Hepatocyte (in vitro differentiated cells): Measurements from ENCODE around the gene KIF5C. TPM values are rescaled to one million over a fixed set of nuclear protein-coding genes. Genes with fewer than 3 reads are reported as not detected.

Source experiments
- DNase-seq: peaks from one replicate; pipeline ENCODE4 v3.0.0-alpha.2; 2016; ENCODE audit warnings: low spot score
- H2AFZ ChIP-seq: fragments of 200-600 bp; sonication (generic); 2 replicates; pipeline ENCODE4 v1.6.0; 2016; ENCODE audit warnings: antibody characterized with exemption, mild to moderate bottlenecking
- H3K27ac ChIP-seq: fragments of 200-600 bp; sonication (generic); 2 replicates; pipeline ENCODE4 v1.5.1; 2016; ENCODE audit warnings: mild to moderate bottlenecking
- H3K27me3 ChIP-seq: fragments of 200-600 bp; sonication (generic); 2 replicates; pipeline ENCODE4 v1.6.1; 2016
- H3K36me3 ChIP-seq: fragments of 200-600 bp; sonication (generic); replicated peaks from 2 replicates; pipeline ENCODE4 v1.5.1; 2016; ENCODE audit warnings: low read depth; ENCODE audit not compliant: insufficient read depth
- H3K4me1 ChIP-seq: fragments of 200-600 bp; sonication (generic); 2 replicates; pipeline ENCODE4 v1.5.1; 2016; ENCODE audit warnings: mild to moderate bottlenecking, moderate library complexity; ENCODE audit not compliant: insufficient read depth
- H3K4me2 ChIP-seq: fragments of 200-600 bp; sonication (generic); 2 replicates; pipeline ENCODE4 v1.6.0; 2016
- H3K4me3 ChIP-seq: fragments of 200-600 bp; sonication (generic); 2 replicates; pipeline ENCODE4 v1.5.1; 2016; ENCODE audit warnings: mild to moderate bottlenecking
- H3K79me2 ChIP-seq: fragments of 200-600 bp; sonication (generic); 2 replicates; pipeline ENCODE4 v1.6.0; 2017; ENCODE audit warnings: mild to moderate bottlenecking
- H3K9me2 ChIP-seq: fragments of 200-600 bp; sonication (generic); replicated peaks from 2 replicates; pipeline ENCODE4 v1.6.0; 2017; ENCODE audit warnings: mild to moderate bottlenecking; ENCODE audit not compliant: insufficient read depth
- H3K9me3 ChIP-seq: fragments of 200-600 bp; sonication (generic); 2 replicates; pipeline ENCODE4 v1.5.1; 2016; ENCODE audit warnings: low read depth, mild to moderate bottlenecking
- H4K20me1 ChIP-seq: fragments of 200-600 bp; sonication (generic); 2 replicates; pipeline ENCODE4 v1.6.0; 2016; ENCODE audit warnings: mild to moderate bottlenecking; ENCODE audit not compliant: insufficient read depth, poor library complexity, severe bottlenecking
- CTCF ChIP-seq: fragments of 200-600 bp; sonication (generic); IDR thresholded peaks from 2 replicates; pipeline ENCODE4 v1.5.1; 2016; ENCODE audit warnings: antibody characterized with exemption, mild to moderate bottlenecking; ENCODE audit not compliant: poor library complexity
- EZH2 ChIP-seq: fragments of 200-600 bp; sonication (generic); IDR thresholded peaks from 2 replicates; pipeline ENCODE4 v1.6.1; 2016; ENCODE audit warnings: antibody characterized with exemption, mild to moderate bottlenecking, borderline replicate concordance
- EZH2phosphoT487 ChIP-seq: fragments of 200-600 bp; sonication (generic); IDR thresholded peaks from one replicate; pipeline ENCODE4 v1.6.1; 2018; ENCODE audit warnings: antibody characterized with exemption, mild to moderate bottlenecking, low read depth, moderate library complexity; ENCODE audit not compliant: unreplicated experiment, severe bottlenecking
- WGBS: methylation state at CpG from one replicate; pipeline ENCODE4 v1.1.6; 2016; ENCODE audit warnings: low lambda C conversion rate; ENCODE audit errors: missing lambda C conversion rate; 5-methylcytosine and 5-hydroxymethylcytosine counted together
- polyA plus RNA-seq: library from polyadenylated mRNA; unstranded; fragments of >200 nt; fragmentation: Nextera tagmentation; extraction: Ambion mirVana; gene quantifications from 2 replicates; pipeline ENCODE4 v1.2.1, GENCODE V29; 2016
- total RNA-seq: library from RNA; depleted of rRNA; stranded (reverse); fragments of >200 nt; gene quantifications from 2 replicates; pipeline ENCODE4 v1.2.3, GENCODE V29; 2014

KIF5C gene
- total and polyA plus RNA-seq, 2 experiments from 2014 or later: 2.1 to 3.6 TPM

DNA sequence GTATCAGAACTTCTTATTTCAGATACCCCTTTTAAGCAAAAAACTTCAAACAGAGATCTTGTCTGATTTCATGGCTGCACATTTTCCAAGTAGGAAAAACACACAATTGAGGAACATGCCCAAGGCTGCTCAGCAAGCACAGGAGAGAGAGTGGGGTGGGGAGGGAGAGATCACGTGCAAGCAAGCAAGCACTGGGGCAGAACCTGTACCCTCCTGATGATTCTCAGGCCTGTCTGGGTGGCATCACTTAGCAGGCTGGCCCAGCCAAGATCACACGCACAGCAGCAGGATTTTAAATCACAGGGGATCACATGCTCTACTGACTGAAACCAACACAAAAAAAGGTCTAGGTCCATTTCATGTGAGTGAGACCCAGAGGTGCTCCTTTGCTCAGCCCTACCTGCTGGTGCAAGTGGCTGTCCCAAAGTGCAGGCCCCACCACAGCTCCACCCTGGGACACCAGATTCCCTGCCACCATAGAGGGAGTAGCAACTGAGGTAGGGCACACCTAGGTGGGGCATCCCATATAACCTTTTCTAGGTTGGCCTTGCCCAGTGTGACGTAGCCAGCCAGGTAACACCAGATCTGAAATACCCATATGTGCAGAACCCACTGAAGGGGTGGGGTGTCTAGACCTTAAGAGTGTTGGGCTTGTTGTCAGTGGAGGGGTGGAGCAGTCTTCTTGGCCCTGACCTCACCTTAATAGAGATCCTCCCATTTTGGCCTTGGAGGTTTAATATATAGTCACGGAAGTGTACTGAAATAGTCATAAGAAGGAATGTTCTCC lies 161.7 kb downstream of the KIF5C start:
- no peak overlapping the region for H3K4me2 ChIP-seq
- H3K27me3 ChIP-seq: peaks cover 8% of the 10 kb centered on the region
- DNase-seq: no peak
- no peaks in the 10 kb centered on the region for H3K36me3 ChIP-seq
- no peaks in the 10 kb centered on the region for H3K4me1 ChIP-seq
- no peak overlapping the region for H3K4me3 ChIP-seq
- WGBS: 94% methylated on average over 4 of the region's 4 CpGs
- TF ChIP-seq CTCF (no peak), EZH2 (no peak), EZH2phosphoT487 (no peak)
- peaks cover 9% of the 10 kb centered on the region for H3K79me2 ChIP-seq
- H4K20me1 ChIP-seq: no peaks in the 10 kb centered on the region
- H3K9me3 ChIP-seq: no peaks in the 10 kb centered on the region
- H2AFZ ChIP-seq: no peak overlapping the region
- H3K27ac ChIP-seq: no peak overlapping the region
- H3K9me2 ChIP-seq: no peaks in the 10 kb centered on the region

DNA sequence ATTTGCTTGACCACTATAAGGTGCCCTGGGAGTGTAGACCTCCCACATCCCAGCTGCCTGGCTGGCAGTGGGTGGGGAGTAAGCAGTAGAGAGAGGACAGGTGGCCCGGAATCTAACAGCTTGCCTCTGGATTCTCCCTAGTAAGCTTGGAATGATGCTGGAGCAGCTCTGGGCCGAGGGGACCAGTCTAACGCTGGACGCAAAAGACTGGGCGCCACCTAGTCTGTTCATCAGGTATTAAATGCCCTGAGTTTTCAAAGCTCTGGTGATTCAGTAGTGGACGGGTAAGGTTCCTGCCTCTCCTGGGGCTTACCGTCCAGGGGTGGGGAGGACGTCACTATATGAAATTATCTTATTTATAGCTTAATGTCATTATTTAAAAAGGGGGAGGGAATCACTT lies 162.8 kb downstream of the KIF5C start:
- H3K36me3 ChIP-seq: no peaks in the 10 kb centered on the region
- peaks cover 13% of the 10 kb centered on the region for H3K79me2 ChIP-seq
- WGBS: 30% methylated on average over 8 of the region's 8 CpGs
- no peaks in the 10 kb centered on the region for H3K9me2 ChIP-seq
- peak; percentile 71 for DNase-seq
- no peaks in the 10 kb centered on the region for H3K9me3 ChIP-seq
- TF ChIP-seq CTCF (peak; percentile 26), EZH2phosphoT487 (no peak)
- H3K4me3 ChIP-seq: no peak overlapping the region
- peaks cover 8% of the 10 kb centered on the region for H3K27me3 ChIP-seq
- H3K4me1 ChIP-seq: no peaks in the 10 kb centered on the region
- H4K20me1 ChIP-seq: no peaks in the 10 kb centered on the region
- peak overlapping the region; percentile 93 for H3K4me2 ChIP-seq
- H3K27ac ChIP-seq: peak overlapping the region; percentile 45
- H2AFZ ChIP-seq: peak overlapping the region; percentile 59

GRCh38 chr2:149038442-149039212 lies 163.6 kb downstream of the KIF5C start, which contains the start of gene LYPD6B:
LYPD6B (plus strand) TSS chr2:149038699; CDS start chr2:149130949, 92,250 bp downstream.
- peak within 1 kb of the TSS; percentile 45 for H3K27ac ChIP-seq
- TF ChIP-seq EZH2phosphoT487 (no peak), EZH2 (no peak), CTCF (peak; percentile 25)

More at GRCh38 chr2:149038442-149039212, 163.6 kb downstream of the KIF5C start, which contains the start of gene LYPD6B:
- Histone ChIP-seq H3K79me2 (peaks cover 17% of the 10 kb centered on the region), H4K20me1 (no peaks in the 10 kb centered on the region), H3K9me2 (no peaks in the 10 kb centered on the region), H3K4me3 (peak within 1 kb of the TSS; percentile 61), H3K4me2 (peak within 1 kb of the TSS; percentile 93), H3K4me1 (no peaks in the 10 kb centered on the region), H2AFZ (peak within 1 kb of the TSS; percentile 69), H3K9me3 (no peaks in the 10 kb centered on the region), H3K27me3 (peaks cover 8% of the 10 kb centered on the region), H3K36me3 (no peaks in the 10 kb centered on the region)
- 2% methylated on average over 35 of the region's 85 CpGs for WGBS
- DNase-seq: peak; percentile 84
